AG09309 (cell line): ENCODE data around the gene SLC39A8.
A peak's percentile ranks its signal among the peaks of the same experiment; 100 is the strongest.

Experiments used
- DNase-seq: peaks from one replicate; pipeline ENCODE4 v3.0.0-alpha.2; 2010; ENCODE audit warnings: low read depth
- H3K4me3 ChIP-seq: 2 replicates; pipeline ENCODE4 v1.5.1; 2011; ENCODE audit warnings: mild to moderate bottlenecking, low read depth, low read length, moderate library complexity; ENCODE audit not compliant: control insufficient read depth
- TF ChIP-seq, protein P1 (sequence below): IDR thresholded peaks from 2 replicates; pipeline ENCODE4 v1.5.1; 2011; ENCODE audit warnings: mild to moderate bottlenecking, low read depth, low read length, inconsistent platforms; ENCODE audit not compliant: insufficient read depth, control insufficient read depth; ENCODE audit errors: missing control alignments

Gene SLC39A8

GRCh38 chr4:102263024-102263787 is 82.1 kb downstream of the SLC39A8 start:
- TF ChIP-seq, protein P1, sequence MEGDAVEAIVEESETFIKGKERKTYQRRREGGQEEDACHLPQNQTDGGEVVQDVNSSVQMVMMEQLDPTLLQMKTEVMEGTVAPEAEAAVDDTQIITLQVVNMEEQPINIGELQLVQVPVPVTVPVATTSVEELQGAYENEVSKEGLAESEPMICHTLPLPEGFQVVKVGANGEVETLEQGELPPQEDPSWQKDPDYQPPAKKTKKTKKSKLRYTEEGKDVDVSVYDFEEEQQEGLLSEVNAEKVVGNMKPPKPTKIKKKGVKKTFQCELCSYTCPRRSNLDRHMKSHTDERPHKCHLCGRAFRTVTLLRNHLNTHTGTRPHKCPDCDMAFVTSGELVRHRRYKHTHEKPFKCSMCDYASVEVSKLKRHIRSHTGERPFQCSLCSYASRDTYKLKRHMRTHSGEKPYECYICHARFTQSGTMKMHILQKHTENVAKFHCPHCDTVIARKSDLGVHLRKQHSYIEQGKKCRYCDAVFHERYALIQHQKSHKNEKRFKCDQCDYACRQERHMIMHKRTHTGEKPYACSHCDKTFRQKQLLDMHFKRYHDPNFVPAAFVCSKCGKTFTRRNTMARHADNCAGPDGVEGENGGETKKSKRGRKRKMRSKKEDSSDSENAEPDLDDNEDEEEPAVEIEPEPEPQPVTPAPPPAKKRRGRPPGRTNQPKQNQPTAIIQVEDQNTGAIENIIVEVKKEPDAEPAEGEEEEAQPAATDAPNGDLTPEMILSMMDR, result peak; percentile 58
- no peak overlapping the region for H3K4me3 ChIP-seq
- DNase-seq, result peak; percentile 27

DNA sequence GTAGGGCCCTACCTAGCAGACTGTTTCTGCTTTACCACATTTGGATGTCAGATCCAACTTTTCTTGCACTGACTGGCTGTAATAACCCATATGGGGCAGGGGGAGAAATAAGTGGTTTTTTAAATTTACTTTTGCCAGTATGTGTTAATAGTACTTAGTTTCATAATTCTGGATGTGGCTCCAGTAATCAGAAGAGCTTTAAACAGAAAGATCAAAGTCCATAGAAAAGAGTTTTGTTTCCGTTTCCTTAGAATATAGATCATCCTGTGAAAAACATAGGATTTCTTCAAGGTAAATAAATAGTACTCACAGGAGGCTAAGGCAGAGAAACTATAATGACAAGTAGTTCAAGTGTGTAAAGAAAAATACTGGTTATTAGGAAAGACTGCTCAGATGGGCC is 85.6 kb downstream of the SLC39A8 start:
- H3K4me3 ChIP-seq, result no peak overlapping the region
- TF ChIP-seq, protein P1, result no peak
- DNase-seq, result no peak

GRCh38 chr4:102259081-102259480 is 86.2 kb downstream of the SLC39A8 start:
- TF ChIP-seq, protein P1, result no peak
- no peak overlapping the region for H3K4me3 ChIP-seq
- no peak for DNase-seq

DNA sequence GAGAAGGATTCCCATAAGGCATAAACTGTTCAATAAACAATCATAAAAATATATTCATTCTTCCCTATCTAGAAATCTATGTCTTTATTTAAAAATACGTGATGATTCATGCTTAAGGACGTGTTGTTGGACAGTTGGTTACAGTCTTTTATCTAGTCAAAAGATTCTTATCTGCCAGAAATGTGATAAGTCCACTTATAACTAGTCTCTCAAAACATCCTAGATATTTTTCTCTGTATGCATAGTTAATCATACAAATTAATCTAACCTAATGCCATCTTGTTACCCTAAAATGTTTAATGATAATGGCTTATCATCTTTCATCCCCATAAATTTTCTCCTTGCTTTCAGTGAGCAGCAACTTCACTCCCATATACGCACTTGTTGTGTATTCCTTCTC is 89.0 kb downstream of the SLC39A8 start:
- DNase-seq, result no peak
- H3K4me3 ChIP-seq, result no peak overlapping the region
- TF ChIP-seq, protein P1, result no peak

- H3K4me3 ChIP-seq, result no peak overlapping the region
- TF ChIP-seq, protein P1, result no peak
- DNase-seq, result no peak
Observed at GRCh38 chr4:102253860-102254259, 91.4 kb downstream of the SLC39A8 start.

DNA sequence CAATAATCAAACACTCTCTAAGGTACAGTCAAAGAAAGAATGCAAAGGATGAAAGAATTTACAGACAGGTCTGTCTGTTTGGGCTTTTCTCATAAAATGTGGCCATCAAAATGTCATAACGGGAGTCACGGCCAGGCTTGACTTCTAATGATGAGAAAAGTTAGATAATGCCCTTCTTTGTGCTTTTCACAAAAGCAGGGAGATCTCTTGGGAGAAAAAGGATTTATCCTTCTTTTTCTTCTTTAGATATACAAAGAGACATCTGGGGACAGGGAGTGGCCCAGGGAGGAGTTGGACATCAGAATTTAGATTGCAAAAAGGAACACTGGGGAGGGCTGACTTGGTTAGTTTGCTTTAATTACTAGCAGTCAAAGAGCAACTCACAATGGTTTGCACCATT is 93.1 kb downstream of the SLC39A8 start:
- DNase-seq, result no peak
- TF ChIP-seq, protein P1, result no peak
- H3K4me3 ChIP-seq, result no peak overlapping the region
